CD4-positive, alpha-beta T cell (primary cell): ENCODE measurements around the gene FOXC2. TPM values are rescaled to one million over a fixed set of nuclear protein-coding genes. Genes with fewer than 3 reads are reported as not detected.

Experiments
- ATAC-seq: fragments of 200-7000 bp; cut with Tn5 transposase; one replicate; pipeline ENCODE4 v1.10.0; 2022; ENCODE audit warnings: mild to moderate bottlenecking; ENCODE audit not compliant: poor library complexity
- CTCF ChIA-PET: fragments of 350-600 bp; sonication (Branson Sonifier 250); formaldehyde crosslinking; loops from one replicate; lab custom pipeline; 2021; ENCODE audit warnings: antibody characterized with exemption, inconsistent platforms; lab: Charles Lee
- POLR2A ChIA-PET: fragments of 350-600 bp; sonication (Branson Sonifier 250); formaldehyde crosslinking; loops from one replicate; lab custom pipeline; 2021; ENCODE audit warnings: antibody characterized with exemption, inconsistent platforms; lab: Charles Lee
- DNase-seq, 14 experiments: peaks; one replicate each; pipeline ENCODE4 v3.0.0-alpha.2; 2013 to 2020; ENCODE audit warnings: mixed read lengths in 2 of 14
- H3K27ac ChIP-seq, 2 donors: one replicate each; pipeline versions ENCODE4 v1.5.1 to v1.7.0; 2013; ENCODE audit warnings: low read length in 2 of 2, low read depth in 1 of 2, mild to moderate bottlenecking in 1 of 2
- H3K27me3 ChIP-seq, 2 experiments: 1 replicate in 1 of 2; 2 replicates in 1 of 2; pipeline versions ENCODE4 v1.6.1 to v1.7.0; 2013; ENCODE audit warnings: low read length in 2 of 2, control low read depth in 1 of 2, mild to moderate bottlenecking in 1 of 2, moderate library complexity in 1 of 2; ENCODE audit not compliant: insufficient read depth in 2 of 2, control insufficient read depth in 1 of 2
- H3K36me3 ChIP-seq: one replicate; pipeline ENCODE4 v1.6.1; 2013; ENCODE audit warnings: low read length, control low read depth; ENCODE audit not compliant: insufficient read depth
- H3K4me1 ChIP-seq: one replicate; pipeline ENCODE4 v1.6.1; 2013; ENCODE audit warnings: low read length, control low read depth; ENCODE audit not compliant: insufficient read depth
- H3K4me3 ChIP-seq: one replicate; pipeline ENCODE4 v1.5.1; 2013; ENCODE audit warnings: mild to moderate bottlenecking, low read length, moderate library complexity
- H3K9me3 ChIP-seq, 2 experiments: 1 replicate in 1 of 2; 2 replicates in 1 of 2; pipeline versions ENCODE4 v1.6.1 to v1.7.0; 2013; ENCODE audit warnings: low read length in 2 of 2, mild to moderate bottlenecking in 2 of 2, control low read depth in 1 of 2, moderate library complexity in 1 of 2; ENCODE audit not compliant: control insufficient read depth in 1 of 2, insufficient read depth in 1 of 2
- H3K27ac Mint-ChIP-seq: one replicate; pipeline ENCODE4 v1.8.0; 2020; ENCODE audit warnings: mixed read lengths
- H3K27me3 Mint-ChIP-seq: one replicate; pipeline ENCODE4 v1.8.0; 2021; ENCODE audit warnings: mixed read lengths
- H3K36me3 Mint-ChIP-seq: one replicate; pipeline ENCODE4 v1.8.0; 2021; ENCODE audit warnings: low read depth, mixed read lengths
- H3K4me1 Mint-ChIP-seq: one replicate; pipeline ENCODE4 v1.8.0; 2021; ENCODE audit warnings: low read depth, mixed read lengths
- H3K4me3 Mint-ChIP-seq: one replicate; pipeline ENCODE4 v1.8.0; 2020; ENCODE audit warnings: mild to moderate bottlenecking, mixed read lengths
- H3K9me3 Mint-ChIP-seq: one replicate; pipeline ENCODE4 v1.8.0; 2020; ENCODE audit warnings: mixed read lengths
- CTCF ChIP-seq: fragments of 200-600 bp; IDR thresholded peaks from one replicate; pipeline ENCODE4 v1.8.0; 2022; ENCODE audit warnings: antibody characterized with exemption, mild to moderate bottlenecking
- intact Hi-C, 2 experiments: fragments of 100-400 bp; cut with DNase I in 1 of 2; cut with micrococcal nuclease in 1 of 2; formaldehyde crosslinking; loops; one replicate each; pipeline versions ENCODE4 v1.15.1 to v1.9.0; 2023 to 2025; cut with DNase I, micrococcal nuclease
- total RNA-seq, 174 experiments: library from RNA in 2 of 174; stranded (reverse) in 2 of 174; gene quantifications; one replicate each; pipeline ENCODE4 v1.2.3 and lab custom pipeline; 2021 to 2026

FOXC2 gene
- total RNA-seq, 2 experiments from 2014 or later, result 0.11 to 0.19 TPM

- POLR2A ChIA-PET, result no interaction called here
- H3K4me1 Mint-ChIP-seq, result peaks cover 7% of the 10 kb centered on the region
- no peak overlapping the region for H3K4me3 Mint-ChIP-seq
- Histone ChIP-seq H3K4me3 (no peak overlapping the region), H3K36me3 (peaks cover 62% of the 10 kb centered on the region), H3K9me3 (no peaks in the 10 kb centered on the region), H3K27me3 (no peaks in the 10 kb centered on the region), H3K4me1 (no peaks in the 10 kb centered on the region), H3K27ac (no peak overlapping the region)
- CTCF ChIA-PET, result no interaction called here
- DNase-seq (no peak), ATAC-seq (no peak)
- no peaks in the 10 kb centered on the region for H3K27me3 Mint-ChIP-seq
- H3K36me3 Mint-ChIP-seq, result peaks cover 94% of the 10 kb centered on the region
- no peak overlapping the region for H3K27ac Mint-ChIP-seq
- TF ChIP-seq CTCF, result no peak
- intact Hi-C loops, result no loop called here
- no peaks in the 10 kb centered on the region for H3K9me3 Mint-ChIP-seq
Observed at GRCh38 chr16:86540894-86541293, 25.7 kb upstream of the FOXC2 start.

- H3K9me3 ChIP-seq, result no peaks in the 10 kb centered on the region
- peaks cover 7% of the 10 kb centered on the region for H3K4me1 Mint-ChIP-seq
- ChIA-PET CTCF (no interaction called here), POLR2A (no interaction called here)
- H3K27me3 Mint-ChIP-seq, result no peaks in the 10 kb centered on the region
- TF ChIP-seq CTCF, result no peak
- no peaks in the 10 kb centered on the region for H3K9me3 Mint-ChIP-seq
- H3K4me3 ChIP-seq, result no peak overlapping the region
- H3K4me1 ChIP-seq, result no peaks in the 10 kb centered on the region
- ATAC-seq, result no peak
- H3K27me3 ChIP-seq, result no peaks in the 10 kb centered on the region
- no peak overlapping the region for H3K4me3 Mint-ChIP-seq
- H3K27ac Mint-ChIP-seq, result no peak overlapping the region
- intact Hi-C loops, result no loop called here
- H3K27ac ChIP-seq, result no peak overlapping the region
- H3K36me3 Mint-ChIP-seq, result peaks cover 93% of the 10 kb centered on the region
- peaks cover 63% of the 10 kb centered on the region for H3K36me3 ChIP-seq
- no peak for DNase-seq
Observed at GRCh38 chr16:86541560-86541959, 25.1 kb upstream of the FOXC2 start.

GRCh38 chr16:86542756-86543750, 23.6 kb upstream of the FOXC2 start:
- Histone ChIP-seq H3K36me3 (peaks cover 67% of the 10 kb centered on the region), H3K27me3 (no peaks in the 10 kb centered on the region), H3K27ac (no peak overlapping the region), H3K9me3 (no peaks in the 10 kb centered on the region), H3K4me1 (no peaks in the 10 kb centered on the region), H3K4me3 (no peak overlapping the region)
- Mint-ChIP-seq H3K9me3 (no peaks in the 10 kb centered on the region), H3K4me3 (no peak overlapping the region), H3K27me3 (no peaks in the 10 kb centered on the region), H3K36me3 (peaks cover 93% of the 10 kb centered on the region), H3K4me1 (peaks cover 7% of the 10 kb centered on the region), H3K27ac (no peak overlapping the region)
- no peak for DNase-seq
- TF ChIP-seq CTCF, result no peak
- ChIA-PET POLR2A (no interaction called here), CTCF (no interaction called here)
- intact Hi-C loops, result no loop called here
- no peak for ATAC-seq
